Measurements from ENCODE around the gene ITPRIPL2.

ITPRIPL2 gene

DNA sequence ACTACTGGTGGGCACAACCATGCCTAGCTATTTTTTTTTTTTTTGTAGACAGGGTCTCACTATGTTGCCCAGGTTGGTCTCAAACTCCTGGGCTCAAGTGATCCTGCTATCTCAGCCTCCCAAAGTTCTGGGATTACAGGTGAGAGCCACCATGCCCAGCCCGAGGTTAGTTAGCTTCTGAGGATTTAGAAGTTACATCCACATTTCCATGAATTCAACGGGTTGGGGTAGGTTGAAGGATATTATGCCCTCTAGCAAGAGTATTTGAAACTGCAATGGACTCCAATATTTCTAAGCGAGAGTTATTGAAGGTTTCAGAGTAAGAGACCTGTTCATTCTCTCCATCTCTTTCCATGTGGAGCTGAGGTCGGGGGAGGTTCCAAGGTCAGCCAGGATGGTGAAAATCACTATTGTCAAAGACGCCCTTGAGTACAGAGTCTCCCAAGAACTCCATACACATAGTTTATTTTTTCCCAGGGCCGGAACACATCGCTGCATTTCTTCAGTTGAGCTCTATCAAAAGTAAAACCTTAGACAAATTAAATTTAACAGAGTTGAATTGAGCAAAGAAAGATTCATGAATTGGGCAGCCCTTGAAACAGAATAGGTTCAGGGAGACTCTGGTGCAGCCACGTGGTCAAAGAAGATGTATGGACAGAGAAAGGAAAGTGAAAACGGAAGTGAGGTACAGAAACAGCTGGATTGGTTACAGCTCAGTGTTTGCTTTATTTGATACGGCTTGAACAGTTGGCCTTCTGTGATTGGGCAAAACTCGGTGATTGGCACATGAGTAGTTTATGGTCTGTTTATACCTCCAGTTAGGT lies 19.0 kb upstream of the ITPRIPL2 start:
- no peak for DNase-seq

DNA sequence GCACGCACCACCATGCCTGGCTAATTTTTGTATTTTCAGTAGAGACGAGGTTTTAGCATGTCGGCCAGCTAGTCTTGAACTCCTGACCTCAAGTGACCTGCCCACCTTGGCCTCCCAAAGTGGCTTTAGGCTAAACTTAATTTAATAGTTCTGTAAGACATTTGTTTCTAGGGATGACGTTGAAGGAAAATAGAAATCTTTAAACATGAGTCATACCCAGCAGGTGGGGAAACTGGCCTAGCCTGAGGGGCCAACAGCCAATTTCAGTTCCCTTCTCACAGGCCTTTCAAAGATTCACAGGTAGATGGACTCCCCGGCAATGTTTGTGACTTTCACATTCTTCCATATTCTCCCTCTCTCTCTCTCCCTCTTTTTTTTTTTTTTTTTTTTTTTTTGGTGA lies 18.1 kb upstream of the ITPRIPL2 start:
- DNase-seq, result no peak

DNA sequence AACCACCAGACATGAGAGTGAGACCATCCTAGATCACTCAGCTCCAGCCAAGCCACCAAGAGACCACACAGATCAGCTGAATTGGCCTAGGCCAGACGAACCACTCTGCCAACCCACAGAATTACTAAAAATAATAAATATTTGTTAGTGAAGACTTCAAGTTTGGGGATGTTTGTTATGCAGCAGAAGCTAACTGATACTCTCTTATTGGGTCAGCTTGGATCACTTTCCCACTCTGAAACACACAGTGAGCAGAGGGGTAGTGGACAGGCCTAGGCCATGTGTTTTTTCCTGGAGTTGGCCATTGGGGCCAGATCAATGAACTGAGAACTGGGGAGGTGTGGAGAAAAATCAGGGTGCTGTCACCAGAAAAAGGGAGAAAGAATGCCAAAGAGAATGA lies 15.6 kb upstream of the ITPRIPL2 start:
- no peak for DNase-seq

DNA sequence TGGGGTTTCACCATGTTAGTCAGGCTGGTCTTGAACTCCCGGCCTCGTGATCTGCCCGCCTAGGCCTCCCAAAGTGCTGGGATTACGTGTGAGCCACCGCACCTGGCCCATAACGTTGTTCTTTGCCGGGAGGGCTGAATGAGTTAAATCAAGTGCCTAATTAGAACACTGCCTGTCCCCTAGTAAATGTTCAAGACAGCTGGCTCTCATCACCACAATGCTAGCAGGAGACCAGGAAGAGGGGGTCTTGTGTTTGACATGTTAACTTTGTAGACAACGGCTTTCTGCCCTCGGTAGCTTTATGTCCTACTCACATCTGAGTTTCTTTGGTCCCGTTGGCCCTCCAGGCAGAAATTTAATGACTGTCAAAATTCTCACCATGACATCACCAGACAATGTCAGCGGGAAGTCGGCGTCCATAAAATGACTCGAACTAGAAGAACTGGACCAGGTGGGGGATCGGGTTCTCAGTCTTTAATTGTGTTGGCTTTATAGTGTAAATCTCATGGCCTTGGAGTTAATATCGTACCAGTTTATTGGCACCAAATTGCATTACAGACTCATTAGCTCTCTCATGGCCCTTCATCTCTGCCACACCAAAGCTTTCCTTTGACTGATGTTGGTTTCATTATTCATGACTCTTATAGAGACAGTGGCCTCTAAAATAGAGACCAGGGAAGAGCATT lies 11.4 kb upstream of the ITPRIPL2 start:
- DNase-seq, result no peak

DNA sequence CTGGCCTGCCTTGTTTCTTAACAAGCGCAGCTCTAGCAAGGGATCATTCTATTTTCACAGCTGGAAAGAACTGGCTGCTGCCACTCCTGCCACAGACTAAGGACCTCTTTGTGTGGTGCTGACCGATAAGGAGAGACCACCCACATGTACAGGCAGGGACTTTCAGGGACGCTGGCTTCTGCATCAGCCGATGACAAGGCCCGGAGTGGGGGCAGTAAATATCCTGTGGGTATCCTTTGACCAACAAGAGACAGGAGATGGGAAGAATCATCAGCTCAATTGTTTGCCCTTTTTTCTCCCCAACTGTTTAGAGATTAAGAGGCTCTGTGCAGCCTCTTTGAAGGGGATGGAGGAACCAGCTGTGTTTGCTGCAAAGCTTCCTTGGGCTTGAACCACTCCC lies 9.2 kb upstream of the ITPRIPL2 start:
- no peak for DNase-seq

DNA sequence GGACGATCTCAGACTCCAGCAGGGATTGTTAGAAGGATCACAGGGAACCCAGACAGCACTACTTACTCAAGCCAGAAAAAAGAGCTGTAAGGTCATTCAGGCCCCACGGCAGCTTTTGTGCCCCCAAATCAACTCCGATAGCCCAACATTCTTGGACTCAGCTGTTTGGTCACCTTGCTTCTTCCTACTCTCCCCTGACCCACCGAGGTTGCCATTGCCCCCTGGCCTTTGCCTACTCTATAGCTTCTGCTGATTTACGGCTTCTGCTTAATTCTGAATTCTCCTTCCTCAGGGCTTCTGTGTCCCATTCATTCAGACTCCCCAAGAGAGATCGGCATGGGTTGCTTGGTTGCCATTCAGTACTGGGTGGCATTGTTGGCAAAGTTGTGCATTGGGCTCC lies 8.6 kb upstream of the ITPRIPL2 start:
- DNase-seq, result no peak

DNA sequence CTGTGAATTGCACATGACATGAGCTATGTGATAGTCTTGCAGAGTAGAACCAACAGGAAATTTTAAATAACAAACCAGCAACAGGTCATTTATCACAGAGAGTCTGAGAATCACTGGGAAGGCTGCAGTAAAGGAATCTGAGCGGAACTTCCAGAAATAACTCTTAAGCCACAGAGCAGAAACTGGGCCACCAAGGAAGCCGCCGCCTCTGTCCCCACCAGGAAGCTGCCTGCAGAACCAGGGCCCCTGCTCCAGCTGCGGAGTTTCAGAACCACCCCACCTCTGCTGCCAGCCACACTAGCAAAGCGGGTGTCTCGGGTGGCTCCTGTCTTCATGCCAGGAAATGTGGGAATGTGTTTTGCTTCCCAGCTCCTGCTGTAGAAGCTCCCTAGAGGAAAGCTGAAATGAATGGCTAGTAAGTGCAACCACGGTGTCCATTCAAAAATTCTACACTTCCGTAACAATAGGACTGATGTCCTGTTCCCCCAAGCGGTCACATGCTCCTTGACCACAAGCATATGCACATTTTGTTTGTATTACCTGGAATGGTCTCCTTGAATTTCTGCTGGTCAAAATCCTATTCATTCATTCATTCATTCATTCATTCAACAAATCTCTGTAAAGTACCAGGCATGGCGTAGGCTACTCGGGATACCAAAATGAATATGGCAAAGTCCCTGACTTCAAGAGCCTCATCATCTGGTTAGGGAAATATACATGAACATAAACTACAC lies 7.7 kb upstream of the ITPRIPL2 start:
- no peak for DNase-seq

DNA sequence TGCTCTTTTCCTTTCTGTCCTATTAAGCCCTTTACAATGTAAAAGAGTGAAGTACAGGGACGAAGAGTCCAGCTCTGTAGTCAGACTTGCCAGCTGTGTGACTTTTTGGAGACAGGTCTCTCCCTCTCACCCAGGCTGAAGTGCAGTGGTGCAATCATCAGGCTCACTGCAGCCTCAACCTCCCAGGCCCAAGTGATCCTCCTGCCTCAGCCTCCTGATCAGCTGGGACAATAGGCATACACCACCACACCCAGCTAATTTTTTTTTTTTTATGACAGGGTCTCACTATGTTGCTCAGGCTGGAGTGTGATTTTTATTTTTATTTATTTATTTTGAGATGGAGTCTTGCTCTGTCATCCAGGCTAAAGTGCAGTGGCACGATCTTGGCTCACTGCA lies 7.1 kb upstream of the ITPRIPL2 start:
- DNase-seq, result no peak

DNA sequence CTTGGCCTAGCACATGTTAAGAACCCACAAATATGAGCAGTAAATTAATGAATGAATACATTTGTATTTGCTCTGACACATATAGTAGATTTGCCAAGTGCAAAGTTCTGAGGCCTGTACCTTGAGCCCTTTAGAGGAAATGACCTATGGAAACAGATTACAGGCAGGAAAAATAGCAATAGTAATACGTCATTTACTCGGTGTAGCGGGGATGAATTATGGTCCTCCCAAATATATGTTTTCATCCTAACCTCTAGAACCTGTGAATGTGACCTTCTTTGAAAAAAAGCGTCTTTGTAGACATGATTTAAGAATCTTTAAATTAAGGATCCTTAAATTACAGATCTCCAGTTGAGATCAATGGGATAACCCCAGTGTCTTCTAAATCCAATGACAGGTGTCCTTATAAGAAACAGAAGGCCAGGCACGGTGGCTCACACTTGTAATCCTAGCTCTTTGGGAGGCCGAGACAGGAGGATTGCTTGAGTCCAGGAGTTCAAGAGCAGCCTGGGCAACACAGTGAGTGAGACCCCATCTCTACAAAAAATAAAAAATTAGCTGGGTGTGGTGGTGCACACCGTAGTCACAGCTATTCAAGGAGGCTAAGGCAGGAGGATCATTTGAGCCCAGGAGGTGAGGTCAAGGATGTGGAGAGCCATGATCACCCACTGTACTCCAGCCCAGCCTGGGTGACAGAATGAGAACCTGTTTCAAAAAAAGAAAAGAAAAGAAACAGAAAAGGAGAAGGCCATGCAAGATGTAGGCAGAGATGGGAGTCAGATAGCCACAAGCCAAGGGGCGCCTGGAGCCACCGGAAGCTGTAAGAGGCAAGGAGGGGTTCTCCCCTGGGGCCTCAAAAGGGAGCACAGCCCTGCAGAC lies 5.1 kb upstream of the ITPRIPL2 start:
- DNase-seq, result no peak

DNA sequence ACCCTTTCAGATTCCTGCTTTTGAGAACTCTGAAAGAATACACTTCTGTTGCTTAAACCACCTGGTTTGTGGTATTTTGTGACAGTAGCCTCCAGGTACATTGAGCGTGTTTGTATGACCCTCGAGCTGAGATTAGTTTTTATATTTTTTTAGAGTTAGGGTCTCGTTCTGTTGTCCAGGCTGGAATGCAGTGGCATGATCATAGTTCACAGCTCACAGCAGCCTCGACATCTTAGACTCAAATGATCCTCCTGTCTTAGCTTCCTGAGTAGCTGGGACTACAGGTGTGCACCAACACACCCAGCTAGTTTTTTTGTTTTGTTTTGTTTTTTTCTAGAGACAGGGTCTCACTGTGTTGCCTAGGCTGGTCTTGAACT lies 4.5 kb upstream of the ITPRIPL2 start:
- DNase-seq, result no peak

DNA sequence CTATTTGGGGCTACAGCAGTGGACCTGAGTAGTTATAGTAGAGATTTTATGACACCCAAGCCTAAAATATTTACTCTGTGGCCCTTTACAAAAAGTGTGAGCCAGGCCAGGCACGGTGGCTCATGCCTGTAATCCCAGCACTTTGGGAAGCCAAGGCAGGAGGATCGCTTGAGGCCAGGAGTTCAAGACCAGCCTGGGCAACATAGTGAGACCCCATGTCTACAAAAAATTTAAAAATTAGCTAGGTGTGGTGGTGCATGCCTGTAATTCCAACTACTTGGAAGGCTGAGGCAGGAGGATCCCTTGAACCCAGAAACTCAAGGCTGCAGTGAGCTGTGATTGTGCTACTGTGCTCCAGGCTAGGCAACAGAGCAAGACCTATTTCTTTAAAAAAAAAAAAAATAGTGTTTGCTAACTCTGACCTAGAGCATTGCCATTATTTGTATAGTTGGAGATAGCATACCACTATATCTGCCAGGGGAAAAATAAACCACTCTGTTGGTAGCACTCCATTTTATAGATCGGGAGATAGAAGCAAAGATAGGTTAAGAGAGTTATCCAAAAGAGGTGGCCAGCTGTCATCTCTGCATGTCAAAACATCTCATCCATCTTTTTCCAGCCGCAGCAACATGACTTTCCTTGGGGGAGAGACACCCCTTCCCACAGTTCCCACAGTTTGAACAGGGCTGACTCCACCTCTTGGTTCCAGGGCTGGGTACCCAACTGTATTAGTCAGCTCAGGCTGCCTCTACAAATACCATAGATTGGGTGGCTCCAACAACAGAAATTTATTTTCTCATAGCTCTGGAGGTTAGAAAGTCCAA lies 3.0 kb upstream of the ITPRIPL2 start:
- no peak for DNase-seq

DNA sequence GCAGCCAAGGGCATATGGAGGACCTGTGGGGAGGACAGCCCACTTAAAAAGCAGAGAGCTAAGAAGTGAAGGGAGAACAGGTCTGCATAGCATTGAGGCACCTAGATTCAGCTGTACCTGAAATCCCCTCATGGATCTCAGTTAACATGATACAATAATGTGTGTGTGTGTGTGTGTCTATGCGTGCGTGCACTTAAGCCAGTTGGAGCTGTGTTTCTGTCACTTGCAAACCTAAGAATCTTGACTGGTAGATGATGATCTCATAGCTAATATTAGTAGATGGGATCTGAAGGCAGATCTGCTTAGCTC lies 1.7 kb upstream of the ITPRIPL2 start:
- no peak for DNase-seq

DNA sequence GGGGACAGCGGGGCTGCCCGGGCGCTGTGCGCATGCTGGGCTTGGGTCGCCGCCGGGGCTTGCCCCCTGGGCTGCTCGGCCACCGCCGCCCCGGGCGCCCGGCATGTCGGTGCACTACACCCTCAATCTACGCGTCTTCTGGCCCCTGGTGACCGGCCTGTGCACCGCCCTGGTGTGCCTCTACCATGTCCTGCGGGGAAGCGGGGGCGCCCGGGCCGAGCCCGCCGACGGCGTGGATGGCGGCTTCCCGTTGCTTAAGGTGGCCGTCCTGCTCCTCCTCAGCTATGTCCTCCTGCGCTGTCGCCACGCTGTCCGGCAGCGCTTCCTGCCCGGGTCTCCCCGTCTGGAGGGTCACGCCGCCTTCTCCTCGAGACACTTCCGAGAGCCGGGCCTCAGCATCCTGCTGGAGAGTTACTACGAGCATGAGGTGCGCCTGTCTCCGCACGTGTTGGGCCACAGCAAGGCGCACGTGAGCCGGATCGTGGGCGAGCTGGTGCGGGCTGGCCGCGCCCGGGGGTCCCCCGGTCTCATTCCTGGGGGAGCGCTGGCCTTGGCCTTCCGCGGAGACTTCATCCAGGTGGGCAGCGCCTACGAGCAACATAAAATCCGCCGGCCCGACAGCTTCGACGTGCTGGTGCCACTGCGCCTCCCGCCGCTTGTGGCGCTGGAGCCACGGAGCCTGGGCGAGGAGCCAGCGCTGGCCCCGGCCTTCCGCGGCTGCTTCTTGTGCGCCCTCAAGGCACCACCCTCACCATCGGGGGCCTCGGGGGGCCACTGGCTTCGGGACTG lies 789 bp downstream of the ITPRIPL2 start:
- DNase-seq, result no peak

DNA sequence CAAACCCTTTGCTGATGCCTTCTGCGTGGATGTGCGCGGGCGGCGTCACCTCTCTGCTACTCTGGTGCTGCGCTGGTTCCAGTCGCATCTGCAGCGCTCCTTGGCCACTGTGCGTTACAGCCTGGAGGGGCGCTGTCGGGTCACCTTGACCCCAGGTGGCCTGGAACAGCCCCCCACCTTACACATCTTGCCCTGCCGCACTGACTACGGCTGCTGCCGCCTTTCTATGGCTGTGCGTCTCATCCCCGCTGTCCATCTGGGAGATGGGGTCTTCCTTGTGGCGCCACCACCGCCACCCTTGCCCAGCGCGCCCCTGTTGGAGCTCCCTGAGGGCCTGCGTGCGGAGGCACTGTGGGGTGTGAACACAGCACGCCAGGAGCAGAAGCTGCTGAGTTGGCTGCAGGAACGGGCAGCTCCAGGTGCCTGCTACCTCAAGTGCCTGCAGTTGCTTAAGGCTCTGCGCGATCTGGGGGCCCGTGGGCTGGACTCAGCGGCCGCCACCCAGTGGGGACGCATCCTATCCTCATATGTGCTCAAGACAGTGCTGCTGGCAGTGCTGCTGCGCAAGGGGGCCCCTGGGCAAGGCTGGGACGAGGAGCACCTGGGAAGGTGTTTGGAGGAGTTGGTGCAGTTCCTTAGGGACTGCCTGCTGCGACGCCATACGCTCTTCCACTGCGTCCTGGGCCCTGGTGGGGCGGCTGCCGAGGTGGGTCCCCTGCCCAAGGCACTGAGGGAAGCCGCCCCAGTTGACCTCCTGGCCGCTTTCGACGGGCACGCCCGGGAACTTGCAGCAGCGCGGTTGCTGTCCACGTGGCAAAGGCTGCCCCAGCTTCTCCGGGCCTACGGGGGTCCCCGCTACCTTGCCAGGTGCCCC lies 1.6 kb downstream of the ITPRIPL2 start:
- DNase-seq, result no peak

DNA sequence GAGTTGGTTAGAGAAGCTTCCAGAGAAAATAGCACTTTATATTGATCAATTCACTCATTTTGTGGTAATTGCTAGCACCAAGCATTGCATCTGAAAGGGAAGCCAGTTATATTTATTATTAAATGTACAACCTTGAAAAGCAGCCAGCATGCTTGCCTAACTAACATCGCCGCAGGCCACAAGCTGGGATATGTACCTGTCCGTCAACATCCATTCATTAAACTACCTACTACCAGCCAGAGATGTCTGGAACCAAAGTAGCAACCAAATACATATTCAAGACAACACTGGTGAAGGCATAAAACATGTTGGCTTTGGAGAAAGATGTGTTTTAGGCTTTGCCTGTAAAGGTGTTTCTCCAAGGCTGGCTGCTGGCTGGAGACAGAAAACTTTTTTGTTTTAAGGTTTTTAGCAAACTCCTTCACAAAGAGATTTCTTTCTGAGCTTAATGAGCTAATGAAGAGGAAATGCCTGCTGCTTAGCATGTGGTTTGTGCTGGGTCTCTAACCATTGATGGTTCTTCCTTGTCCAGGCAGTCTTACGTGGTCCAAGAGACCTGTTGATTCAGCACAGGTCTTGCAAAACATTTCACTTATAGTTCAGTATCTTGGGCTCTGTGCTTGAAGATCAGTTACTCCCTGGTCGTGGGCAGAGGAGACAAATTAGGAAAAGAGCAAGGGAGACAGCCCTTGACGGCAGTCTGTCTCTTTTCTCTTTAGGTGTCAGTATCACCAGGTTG lies 3.1 kb downstream of the ITPRIPL2 start:
- no peak for DNase-seq

DNA sequence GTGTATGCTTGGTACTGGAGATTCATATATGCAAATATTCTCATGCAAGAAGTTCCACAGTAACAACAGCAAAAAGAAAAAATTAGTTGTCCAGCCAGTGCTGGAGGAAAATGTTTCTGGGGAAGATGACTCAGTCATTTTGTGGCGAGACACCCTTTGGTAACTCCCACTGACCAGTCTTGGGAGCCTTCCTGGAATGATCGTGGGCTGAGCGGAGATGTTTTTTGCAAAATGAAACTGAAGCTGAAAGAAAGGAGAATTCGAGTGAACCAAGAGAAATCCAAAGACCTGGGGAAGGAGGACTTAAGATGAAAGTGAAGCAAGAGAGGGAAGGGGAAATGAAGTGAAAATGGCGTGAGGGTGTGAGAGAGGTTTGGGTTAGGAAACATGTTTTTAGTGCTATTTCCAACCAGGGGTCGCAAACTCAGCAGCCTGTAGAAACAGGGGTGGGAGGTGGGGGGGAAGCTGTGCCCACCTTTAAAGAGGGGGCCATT lies 5.2 kb downstream of the ITPRIPL2 start:
- no peak for DNase-seq

DNA sequence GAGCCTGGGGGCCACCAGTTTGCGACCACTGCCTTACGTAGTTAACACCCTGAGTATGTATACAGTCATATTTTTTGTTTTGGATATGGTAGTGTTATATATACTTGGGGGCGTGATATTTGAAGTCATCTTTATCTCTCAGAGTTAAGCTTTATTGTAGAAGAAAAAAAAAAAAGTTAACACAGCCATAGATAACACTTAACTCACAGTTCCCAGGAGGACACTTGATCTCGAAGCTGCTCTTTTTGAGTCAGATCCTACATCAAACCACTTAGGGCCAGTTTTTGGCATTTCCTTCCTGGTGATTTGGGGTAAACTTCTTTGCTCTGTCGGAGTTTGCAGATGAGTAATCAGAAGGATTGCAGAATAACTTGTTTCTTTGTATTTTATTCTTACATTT lies 5.8 kb downstream of the ITPRIPL2 start:
- DNase-seq, result no peak

DNA sequence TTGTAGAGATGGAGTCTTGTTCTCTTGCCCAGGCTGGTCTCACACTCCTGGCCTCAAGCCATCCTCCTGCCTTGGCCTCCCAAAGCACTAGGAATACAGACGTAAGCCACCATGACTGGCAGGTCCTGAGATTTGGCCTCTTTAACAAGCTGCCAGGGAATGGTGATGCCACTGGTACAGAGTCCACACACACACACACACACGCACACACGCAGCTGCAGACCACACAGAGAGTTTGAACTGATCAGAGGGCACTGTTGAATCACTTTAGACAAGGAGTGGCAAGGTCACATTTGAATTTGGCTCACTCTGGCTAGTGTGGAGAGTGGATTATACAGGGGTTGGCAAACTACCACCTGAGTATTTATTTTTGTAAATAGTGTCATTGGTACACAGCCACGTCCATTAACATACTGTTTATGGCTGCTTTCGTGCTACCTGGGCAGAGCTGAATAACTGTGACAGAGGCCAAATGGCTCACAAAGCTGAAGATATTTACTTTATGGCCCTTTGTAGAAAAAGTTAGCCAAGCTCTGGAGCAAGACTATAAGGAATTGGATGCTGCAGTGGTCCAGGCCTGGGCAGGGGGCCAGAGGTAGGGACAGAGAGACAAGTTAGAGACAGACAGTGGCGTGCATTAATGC lies 9.9 kb downstream of the ITPRIPL2 start:
- no peak for DNase-seq

DNA sequence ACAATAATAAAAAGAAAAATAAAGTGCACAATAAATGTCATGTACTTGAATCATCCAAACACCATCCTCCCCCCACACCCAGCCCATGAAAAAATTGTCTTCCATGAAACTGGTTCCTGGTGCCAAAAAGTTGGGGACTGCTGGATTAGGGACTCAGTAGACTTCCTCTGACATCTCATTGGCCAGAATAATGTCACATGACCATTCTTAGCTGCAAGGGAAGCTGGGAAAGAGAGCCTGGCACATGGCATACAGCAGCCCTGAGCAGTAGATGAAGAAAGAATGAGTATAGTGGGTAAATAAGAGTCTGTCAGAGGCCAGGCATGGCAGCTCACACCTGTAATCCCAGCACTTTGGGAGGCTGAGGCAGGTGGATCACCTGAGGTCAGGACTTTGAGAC lies 12.5 kb downstream of the ITPRIPL2 start:
- no peak for DNase-seq

Data from NCI-H2107 (cell line).